Rectal smooth muscle tissue (tissue), 1 donor: ENCODE measurements around the gene ILRUN.
"Not testable (repeated sequence)": the region's sequence is repeated elsewhere in the genome, so short reads cannot be mapped to it uniquely, and the experiment has no call there.

Experiments used
- H3K27ac ChIP-seq: one replicate; pipeline ENCODE4 v1.7.0; 2013; ENCODE audit warnings: low read depth, low read length, inconsistent platforms
- H3K27me3 ChIP-seq: one replicate; pipeline ENCODE4 v1.7.0; 2013; ENCODE audit warnings: low read length; ENCODE audit not compliant: control insufficient read depth, insufficient read depth
- H3K36me3 ChIP-seq: one replicate; pipeline ENCODE4 v1.7.0; 2013; ENCODE audit warnings: low read length; ENCODE audit not compliant: control insufficient read depth, insufficient read depth
- H3K4me1 ChIP-seq: one replicate; pipeline ENCODE4 v1.7.0; 2013; ENCODE audit warnings: low read length; ENCODE audit not compliant: control insufficient read depth, insufficient read depth
- H3K4me3 ChIP-seq: one replicate; pipeline ENCODE4 v1.7.0; 2013; ENCODE audit warnings: low read length
- H3K9ac ChIP-seq: one replicate; pipeline ENCODE4 v1.7.0; 2013; ENCODE audit warnings: low read length

The ILRUN gene

DNA sequence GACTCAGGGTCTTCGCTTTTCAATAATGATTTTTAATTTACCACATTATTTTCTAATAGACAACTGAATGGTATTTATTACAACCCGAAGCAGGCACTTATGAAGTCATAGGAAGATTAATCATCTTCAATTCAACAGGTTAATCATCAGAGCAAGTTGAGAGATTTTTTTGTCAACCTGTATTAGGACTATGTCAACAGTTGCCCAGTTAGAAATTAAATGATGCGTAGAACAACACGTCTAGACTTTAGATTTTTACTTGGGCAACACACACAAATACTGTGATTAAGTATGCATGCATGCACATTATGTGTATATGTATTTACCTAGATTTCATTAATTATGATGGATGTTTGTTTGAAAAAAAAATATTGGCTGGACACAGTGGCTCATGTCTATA, 4.3 kb downstream of the ILRUN start:
- H3K4me1 ChIP-seq, result peaks cover 4% of the 10 kb centered on the region
- H3K9ac ChIP-seq, result no peak overlapping the region
- no peak overlapping the region for H3K4me3 ChIP-seq
- no peaks in the 10 kb centered on the region for H3K36me3 ChIP-seq
- no peak overlapping the region for H3K27ac ChIP-seq
- H3K27me3 ChIP-seq, result no peaks in the 10 kb centered on the region

DNA sequence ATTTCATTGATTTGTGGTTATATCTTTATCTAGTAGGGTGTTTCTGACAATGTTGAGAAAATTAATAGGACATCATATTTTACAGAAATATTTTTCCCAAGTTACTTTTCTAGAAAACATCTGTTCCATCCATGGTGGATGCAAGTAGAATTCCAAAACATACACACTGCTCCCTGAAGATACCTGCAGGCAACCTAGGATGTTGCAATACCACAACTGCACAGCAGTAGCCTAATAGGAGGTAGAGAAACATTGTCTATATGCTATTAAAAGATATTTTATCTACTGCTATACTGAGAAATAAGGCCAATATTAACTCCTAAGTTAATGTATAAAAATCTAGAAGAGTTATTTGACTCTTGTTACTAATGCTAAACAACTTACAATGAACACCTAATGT, 6.8 kb downstream of the ILRUN start:
- peaks cover 4% of the 10 kb centered on the region for H3K4me1 ChIP-seq
- H3K27ac ChIP-seq, result no peak overlapping the region
- H3K4me3 ChIP-seq, result no peak overlapping the region
- H3K27me3 ChIP-seq, result no peaks in the 10 kb centered on the region
- H3K36me3 ChIP-seq, result no peaks in the 10 kb centered on the region
- no peak overlapping the region for H3K9ac ChIP-seq

GRCh38 chr6:34688956-34689355, 7.6 kb downstream of the ILRUN start:
- Histone ChIP-seq H3K4me3 (no peak overlapping the region), H3K27ac (no peak overlapping the region), H3K4me1 (no peaks in the 10 kb centered on the region), H3K9ac (no peak overlapping the region), H3K27me3 (no peaks in the 10 kb centered on the region), H3K36me3 (no peaks in the 10 kb centered on the region)

DNA sequence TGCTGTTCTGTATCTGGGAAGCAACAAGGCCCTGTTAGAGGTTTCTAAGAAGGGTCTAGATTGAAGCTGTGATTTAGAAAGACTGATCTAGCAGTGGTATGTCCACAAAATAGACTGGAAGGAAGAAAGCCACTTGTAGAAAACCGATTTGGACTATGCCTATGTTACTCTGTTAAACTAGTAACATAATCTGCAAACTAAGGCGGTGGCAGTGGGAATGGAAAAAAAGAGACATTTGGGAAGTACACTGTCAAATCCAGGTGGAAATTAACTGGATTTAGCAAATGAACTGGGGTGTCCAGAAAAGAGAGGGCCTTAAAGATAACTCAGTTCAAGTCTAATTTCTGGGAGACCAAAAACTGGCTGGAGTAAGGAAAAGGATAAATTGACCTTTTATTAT, 11.6 kb downstream of the ILRUN start:
- H3K9ac ChIP-seq, result no peak overlapping the region
- H3K4me3 ChIP-seq, result no peak overlapping the region
- H3K4me1 ChIP-seq, result no peaks in the 10 kb centered on the region
- no peak overlapping the region for H3K27ac ChIP-seq
- H3K27me3 ChIP-seq, result no peaks in the 10 kb centered on the region
- H3K36me3 ChIP-seq, result no peaks in the 10 kb centered on the region

GRCh38 chr6:34684364-34684763, 12.2 kb downstream of the ILRUN start:
- Histone ChIP-seq H3K4me1 (no peaks in the 10 kb centered on the region), H3K4me3 (no peak overlapping the region), H3K27ac (no peak overlapping the region), H3K9ac (no peak overlapping the region), H3K27me3 (no peaks in the 10 kb centered on the region), H3K36me3 (no peaks in the 10 kb centered on the region)

GRCh38 chr6:34680802-34681515, 15.6 kb downstream of the ILRUN start:
- Histone ChIP-seq H3K27ac (no peak overlapping the region), H3K4me3 (no peak overlapping the region), H3K4me1 (no peaks in the 10 kb centered on the region), H3K27me3 (no peaks in the 10 kb centered on the region), H3K36me3 (no peaks in the 10 kb centered on the region), H3K9ac (no peak overlapping the region)

DNA sequence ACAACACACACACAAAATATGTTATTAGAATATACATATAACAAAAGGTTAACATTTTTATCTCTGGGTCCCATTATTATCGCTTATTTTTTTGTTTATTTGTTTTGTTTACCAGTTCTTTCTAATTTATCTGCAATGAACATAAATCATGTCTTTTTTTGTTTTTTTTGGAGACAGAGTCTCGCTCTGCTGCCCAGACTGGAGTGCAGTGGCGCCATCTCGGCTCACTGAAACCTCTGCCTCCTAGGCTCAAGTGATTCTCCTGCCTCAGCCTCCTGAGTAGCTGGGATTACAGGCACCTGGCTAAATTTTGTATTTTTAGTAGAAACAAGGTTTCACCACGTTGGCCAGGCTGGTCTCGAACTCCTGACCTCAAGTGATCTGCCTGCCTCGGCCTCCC, 16.3 kb downstream of the ILRUN start:
- not testable (repeated sequence) for H3K27me3 ChIP-seq, H3K27ac ChIP-seq, H3K4me1 ChIP-seq, H3K36me3 ChIP-seq, H3K4me3 ChIP-seq, H3K9ac ChIP-seq

- no peaks in the 10 kb centered on the region for H3K36me3 ChIP-seq
- no peak overlapping the region for H3K9ac ChIP-seq
- no peaks in the 10 kb centered on the region for H3K27me3 ChIP-seq
- no peak overlapping the region for H3K4me3 ChIP-seq
- H3K27ac ChIP-seq, result no peak overlapping the region
- no peaks in the 10 kb centered on the region for H3K4me1 ChIP-seq
These were observed 16.9 kb downstream of the ILRUN start for GRCh38 chr6:34679552-34680253.

DNA sequence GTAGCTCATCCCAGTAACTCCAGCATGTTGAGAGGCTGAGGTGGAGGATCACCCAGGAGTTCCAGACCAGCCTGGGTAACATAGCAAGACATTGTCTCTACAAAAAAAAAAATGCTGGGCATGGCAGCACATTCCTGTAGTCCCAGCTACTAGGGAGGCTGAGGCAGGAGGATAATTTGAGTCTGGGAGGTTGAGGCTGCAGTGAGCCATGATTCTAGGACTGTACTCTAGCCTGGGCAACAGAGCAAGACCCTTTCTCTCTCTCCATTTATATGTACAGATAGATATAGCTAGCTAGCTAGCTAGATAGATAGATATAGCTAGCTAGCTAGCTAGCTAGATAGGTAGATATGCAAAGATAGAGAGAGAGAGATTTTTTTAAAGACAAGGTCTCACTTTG, 20.4 kb downstream of the ILRUN start:
- Histone ChIP-seq H3K27ac (no peak overlapping the region), H3K4me1 (no peaks in the 10 kb centered on the region), H3K36me3 (no peaks in the 10 kb centered on the region), H3K27me3 (no peaks in the 10 kb centered on the region), H3K4me3 (no peak overlapping the region), H3K9ac (no peak overlapping the region)

- H3K9ac ChIP-seq, H3K27ac ChIP-seq, H3K4me3 ChIP-seq: not testable (repeated sequence)
These were observed 21.6 kb downstream of the ILRUN start for GRCh38 chr6:34674930-34675329.

GRCh38 chr6:34674268-34674639, 22.3 kb downstream of the ILRUN start:
- Histone ChIP-seq H3K27ac (no peak overlapping the region), H3K9ac (no peak overlapping the region), H3K4me3 (no peak overlapping the region), H3K36me3 (no peaks in the 10 kb centered on the region), H3K27me3 (no peaks in the 10 kb centered on the region), H3K4me1 (no peaks in the 10 kb centered on the region)

More at GRCh38 chr6:34674930-34675329, 21.6 kb downstream of the ILRUN start:
- H3K4me1 ChIP-seq, H3K27me3 ChIP-seq, H3K36me3 ChIP-seq: not testable (repeated sequence)

DNA sequence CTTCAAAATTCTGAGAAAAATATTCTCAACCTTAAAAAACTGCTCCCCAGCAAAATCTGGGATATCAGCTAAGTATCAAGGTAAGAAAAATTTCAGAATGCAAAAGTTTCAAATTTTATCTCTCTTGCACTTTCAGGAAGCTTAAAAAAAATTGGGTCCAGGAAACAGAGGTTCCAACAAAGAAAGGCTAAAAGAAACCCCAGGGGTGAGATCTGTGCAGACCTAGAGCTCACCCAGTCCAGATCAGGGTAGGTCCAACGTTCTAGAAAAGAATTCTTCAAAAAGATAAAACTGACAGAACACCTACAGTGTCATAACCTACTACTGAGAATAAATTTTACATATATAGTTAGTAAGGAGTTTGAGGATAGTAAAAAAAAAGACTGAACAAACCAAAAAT, 23.5 kb downstream of the ILRUN start:
- Histone ChIP-seq H3K4me1 (no peaks in the 10 kb centered on the region), H3K27ac (no peak overlapping the region), H3K36me3 (no peaks in the 10 kb centered on the region), H3K9ac (no peak overlapping the region), H3K27me3 (no peaks in the 10 kb centered on the region), H3K4me3 (no peak overlapping the region)

GRCh38 chr6:34672657-34673043, 23.9 kb downstream of the ILRUN start:
- no peaks in the 10 kb centered on the region for H3K27me3 ChIP-seq
- H3K4me1 ChIP-seq, result no peaks in the 10 kb centered on the region
- H3K9ac ChIP-seq, result no peak overlapping the region
- no peaks in the 10 kb centered on the region for H3K36me3 ChIP-seq
- no peak overlapping the region for H3K4me3 ChIP-seq
- H3K27ac ChIP-seq, result no peak overlapping the region
